GM13977 (cell line): ENCODE data around the gene IFNLR1.

Source experiments
- DNase-seq: peaks from one replicate; pipeline ENCODE4 v3.0.0; 2012; ENCODE audit warnings: low spot score
- CTCF ChIP-seq: IDR thresholded peaks from 2 replicates; pipeline ENCODE4 v1.5.1; 2012; ENCODE audit warnings: mild to moderate bottlenecking, control low read depth; ENCODE audit not compliant: insufficient read depth; ENCODE audit errors: extremely low read depth, missing control alignments
- in situ Hi-C: fragments of 300-500 bp; cut with MboI; formaldehyde crosslinking; loops from one replicate; pipeline ENCODE4 v1.12.0; 2022; ENCODE audit warnings: low sequenced_read_pairs, low pct_unique_long_range_greater_than_20kb, mixed read lengths, inconsistent platforms; ENCODE audit not compliant: unreplicated experiment

IFNLR1 gene

GRCh38 chr1:24224761-24225160 is 37.7 kb upstream of the IFNLR1 start:
- in situ Hi-C loops, result loop anchor here (25.0 kb wide), 1 partner anchor 363 kb away; no protein-coding TSS in a partner anchor
- TF ChIP-seq CTCF, result no peak
- DNase-seq, result no peak

- TF ChIP-seq CTCF, result no peak
- in situ Hi-C loops, result loop anchor here (25.0 kb wide), 1 partner anchor 363 kb away; no protein-coding TSS in a partner anchor
- DNase-seq, result no peak
Observed at GRCh38 chr1:24224086-24224485, 37.0 kb upstream of the IFNLR1 start.

- DNase-seq, result no peak
- in situ Hi-C loops, result loop anchor here (25.0 kb wide), 1 partner anchor 365 kb away; no protein-coding TSS in a partner anchor
- TF ChIP-seq CTCF, result no peak
Observed at GRCh38 chr1:24222793-24223192, 35.7 kb upstream of the IFNLR1 start.

GRCh38 chr1:24222008-24222605 is 35.0 kb upstream of the IFNLR1 start:
- in situ Hi-C loops, result loop anchor here (25.0 kb wide), 1 partner anchor 365 kb away; no protein-coding TSS in a partner anchor
- no peak for DNase-seq
- TF ChIP-seq CTCF, result no peak

GRCh38 chr1:24221246-24221645 is 34.2 kb upstream of the IFNLR1 start:
- in situ Hi-C loops, result loop anchor here (25.0 kb wide), 1 partner anchor 366 kb away; no protein-coding TSS in a partner anchor
- no peak for TF ChIP-seq CTCF
- DNase-seq, result no peak

- DNase-seq, result no peak
- no peak for TF ChIP-seq CTCF
- in situ Hi-C loops, result loop anchor here (25.0 kb wide), 1 partner anchor 371 kb away; no protein-coding TSS in a partner anchor
Observed at GRCh38 chr1:24216276-24217074, 29.4 kb upstream of the IFNLR1 start.
